K562 (cell line): ENCODE data around the gene TMEM41B. TPM values are rescaled to one million over a fixed set of nuclear protein-coding genes. Genes with fewer than 3 reads are reported as not detected.

Experiments
- ATAC-seq: fragments of 200-7000 bp; cut with Tn5 transposase; 3 replicates; pipeline ENCODE4 v1.9.1; 2020; ENCODE audit warnings: moderate library complexity
- BruUV-seq: library from RNA; stranded (reverse); fragments of 400-500 nt; replicated peaks from 2 replicates; lab custom pipeline; 2021; lab: Mats Ljungman, UMichigan
- CTCF ChIA-PET: fragments of 300-600 bp; formaldehyde crosslinking; extraction: SDS; loops from one replicate; lab custom pipeline; 2021; ENCODE audit warnings: low intra/inter-chr PET ratio; lab: Yijun Ruan, JAX
- POLR2A ChIA-PET: fragments of 300-600, 350-650 bp; sonication (Branson Sonifier 250); formaldehyde crosslinking; extraction: SDS; loops from one replicate; lab custom pipeline; 2021; ENCODE audit warnings: antibody characterized with exemption, inconsistent platforms; lab: Yijun Ruan, JAX
- DNase-seq, 4 experiments: peaks; one replicate each; pipeline versions ENCODE4 v3.0.0 to v3.0.0-alpha.2; 2011 to 2018; ENCODE audit warnings: low spot score in 3 of 4, mixed read lengths in 3 of 4; ENCODE audit errors: extremely low read depth in 1 of 4
- FAIRE-seq: peaks from 2 replicates; lab custom pipeline; 2011; peaks lifted over from hg19 to GRCh38; lab: Jason Lieb, UNC
- H2AFZ ChIP-seq: 2 replicates; pipeline ENCODE4 v1.6.0; 2011; ENCODE audit warnings: low read depth, low read length, control low read depth, inconsistent platforms
- H3K27ac ChIP-seq: fragments of 200-600 bp; 3 replicates; pipeline ENCODE4 v1.8.0; 2011; ENCODE audit warnings: low read depth, mild to moderate bottlenecking, control low read depth, inconsistent platforms, low read length, moderate library complexity, mixed read lengths; ENCODE audit errors: extremely low read depth
- H3K27me3 ChIP-seq, 2 experiments: fragments of 300-600 bp in 1 of 2; 2 replicates in 1 of 2; 3 replicates in 1 of 2; pipeline versions ENCODE4 v1.6.0 to v1.8.0; 2011; ENCODE audit warnings: inconsistent platforms in 2 of 2, low read length in 2 of 2, mild to moderate bottlenecking in 1 of 2, mixed read lengths in 1 of 2, moderate library complexity in 1 of 2; ENCODE audit not compliant: control insufficient read depth in 2 of 2, insufficient read depth in 2 of 2
- H3K36me3 ChIP-seq: fragments of 300-600 bp; 3 replicates; pipeline ENCODE4 v1.8.0; 2011; ENCODE audit warnings: mild to moderate bottlenecking, low read length, inconsistent platforms; ENCODE audit not compliant: control insufficient read depth, insufficient read depth
- H3K4me1 ChIP-seq, 2 experiments: fragments of 200-600 bp in 1 of 2; replicated peaks in 1 of 2; 2 replicates in 1 of 2; 3 replicates in 1 of 2; pipeline versions ENCODE4 v1.5.1 to v1.8.0; 2011; ENCODE audit warnings: inconsistent platforms in 2 of 2, low read length in 2 of 2, mild to moderate bottlenecking in 1 of 2, mixed read lengths in 1 of 2, moderate library complexity in 1 of 2; ENCODE audit not compliant: control insufficient read depth in 2 of 2, insufficient read depth in 2 of 2
- H3K4me2 ChIP-seq: 2 replicates; pipeline ENCODE4 v1.6.1; 2011; ENCODE audit warnings: low read length, control low read depth, inconsistent platforms, mixed read lengths; ENCODE audit not compliant: insufficient read depth
- H3K4me3 ChIP-seq: fragments of 200-600 bp; sonication (generic), shearing (Covaris generic); 2 replicates; pipeline ENCODE4 v1.5.1; 2016; ENCODE audit warnings: control low read depth, inconsistent platforms
- H3K79me2 ChIP-seq: fragments of 200-600 bp; 3 replicates; pipeline ENCODE4 v1.8.0; 2011; ENCODE audit warnings: low read length, inconsistent platforms; ENCODE audit not compliant: control insufficient read depth, insufficient read depth
- H3K9ac ChIP-seq, 2 experiments: 2 replicates each; pipeline versions ENCODE4 v1.6.0 to v1.6.1; 2011; ENCODE audit warnings: low read depth in 2 of 2, low read length in 2 of 2, control low read depth in 1 of 2, inconsistent platforms in 1 of 2, mild to moderate bottlenecking in 1 of 2, mixed read lengths in 1 of 2; ENCODE audit not compliant: insufficient read depth in 1 of 2
- H3K9me1 ChIP-seq: one replicate; pipeline ENCODE4 v1.6.0; 2011; ENCODE audit warnings: inconsistent platforms, mild to moderate bottlenecking, low read length, moderate library complexity; ENCODE audit not compliant: control insufficient read depth, insufficient read depth
- H3K9me3 ChIP-seq: replicated peaks from 2 replicates; pipeline ENCODE4 v1.5.1; 2011; ENCODE audit warnings: low read depth, low read length, inconsistent platforms; ENCODE audit not compliant: control insufficient read depth, insufficient read depth
- H4K20me1 ChIP-seq: replicated peaks from 2 replicates; pipeline ENCODE4 v1.6.1; 2011; ENCODE audit warnings: low read length, inconsistent platforms, mixed read lengths; ENCODE audit not compliant: control insufficient read depth, insufficient read depth
- BRCA1 ChIP-seq, 2 experiments: fragments of 450-650 bp in 1 of 2; sonication (generic) in 1 of 2; formaldehyde crosslinking in 1 of 2; IDR thresholded peaks; 2 replicates each; pipeline versions ENCODE4 v1.5.0 to v1.6.1; 2017 to 2020; ENCODE audit warnings: mild to moderate bottlenecking in 1 of 2, missing genetic modification reagents in 1 of 2
- BRD9 ChIP-seq: fragments of 450-650 bp; IDR thresholded peaks from 2 replicates; pipeline ENCODE4 v1.6.1; 2018; ENCODE audit warnings: low read depth; ENCODE audit not compliant: partially characterized antibody
- E2F5 ChIP-seq: sonication (generic); formaldehyde crosslinking; IDR thresholded peaks from 2 replicates; pipeline ENCODE4 v1.8.0; 2022; ENCODE audit warnings: mild to moderate bottlenecking, missing genetic modification reagents
- MEIS2 ChIP-seq: fragments of 450-650 bp; IDR thresholded peaks from 2 replicates; pipeline ENCODE4 v1.6.1; 2014; ENCODE audit warnings: mild to moderate bottlenecking; ENCODE audit not compliant: partially characterized antibody
- ZBTB34 ChIP-seq: fragments of 250-450 bp; sonication (Bioruptor Pico); IDR thresholded peaks from 2 replicates; pipeline ENCODE4 v1.8.0; 2021; ENCODE audit warnings: mild to moderate bottlenecking, moderate library complexity
- ZEB2 ChIP-seq: fragments of 450-650 bp; IDR thresholded peaks from 2 replicates; pipeline ENCODE4 v1.6.1; 2016
- ZKSCAN1 ChIP-seq: fragments of 150-350 bp; IDR thresholded peaks from 2 replicates; pipeline ENCODE4 v1.6.1; 2016; ENCODE audit warnings: low read depth, low read length
- ZNF263 ChIP-seq: sonication (generic); formaldehyde crosslinking; IDR thresholded peaks from 2 replicates; pipeline ENCODE4 v1.8.0; 2022; ENCODE audit warnings: mild to moderate bottlenecking, missing genetic modification reagents, borderline replicate concordance
- ZNF780A ChIP-seq: fragments of 250-450 bp; sonication (Bioruptor Pico); IDR thresholded peaks from 2 replicates; pipeline ENCODE4 v1.5.0; 2021; ENCODE audit warnings: mild to moderate bottlenecking
- WGBS: fragments of 100-300 bp; shearing (Covaris generic); methylation state at CpG from one replicate; pipeline ENCODE4 v1.1.6; 2016; ENCODE audit warnings: low coverage, mixed read lengths; ENCODE audit not compliant: insufficient coverage; ENCODE audit errors: missing lambda C conversion rate; 5-methylcytosine and 5-hydroxymethylcytosine counted together
- in situ Hi-C: fragments of 300-500 bp; cut with MboI; formaldehyde crosslinking; loops from 4 replicates; pipeline ENCODE4 v1.15.0; 2018; ENCODE audit warnings: inconsistent platforms, mixed read lengths
- intact Hi-C: fragments of 100-400 bp; cut with micrococcal nuclease; formaldehyde crosslinking; loops from 2 replicates; pipeline ENCODE4 v1.14.2; 2022
- polyA plus RNA-seq, 8 experiments: library from polyadenylated mRNA; depleted of rRNA in 4 of 8; stranded (reverse) in 5 of 8; unstranded in 3 of 8; fragments of >200 nt; fragmentation: Nextera tagmentation in 2 of 8; fragmentation: Illumina TruSeq in 1 of 8; extraction: Ambion mirVana in 2 of 8; extraction: Trizol in 1 of 8; gene quantifications; 2 replicates each; pipeline versions ENCODE4 v1.2.1 to v1.2.3, GENCODE V29; 2011 to 2014; ENCODE audit warnings: inconsistent platforms in 1 of 8, missing spikeins in 1 of 8
- total RNA-seq, 7 experiments: library from RNA; depleted of rRNA in 6 of 7; stranded (reverse); fragments of >200 nt in 6 of 7; fragmentation: Illumina TruSeq in 2 of 7; extraction: Trizol in 2 of 7; gene quantifications; 2 replicates each; pipeline versions ENCODE4 v1.2.1 to v1.2.3, GENCODE V29; 2011 to 2021; ENCODE audit warnings: low replicate concordance in 1 of 7

TMEM41B gene
- total and polyA plus RNA-seq, 9 of the 15 experiments (the other 6 are each of a cell fraction or from before 2014, with no cell fraction given) = 17.1 to 89.6 (median 48.7) TPM

- Histone ChIP-seq H3K36me3 (no peaks in the 10 kb centered on the region), H3K27me3 (no peaks in the 10 kb centered on the region), H3K79me2 (peaks cover 35% of the 10 kb centered on the region), H3K4me3 (no peak overlapping the region), H3K9me1 (no peaks in the 10 kb centered on the region), H4K20me1 (peaks cover 5% of the 10 kb centered on the region; the same call in 1 of the 2 replicates), H3K27ac (no peak overlapping the region), H3K9me3 (no peaks in the 10 kb centered on the region), H3K9ac (0 out of 4 replicates have a peak overlapping the region, but pooled peaks of 1 of the 2 experiments have one; percentile 67), H3K4me2 (no peak overlapping the region; the same call in 1 of the 2 replicates), H3K4me1 (peaks cover 5 to 24% of the 10 kb centered on the region in 2 experiments; a peak in 4 of 5 replicates), H2AFZ (0 out of 2 replicates have a peak overlapping the region, but pooled peaks have one; percentile 88)
- DNase-seq = no peak
- no TSS peak for BruUV-seq
- in situ Hi-C loops (no loop called here), intact Hi-C loops (loop anchor here (5.0 kb wide), 1 partner anchor 99 kb away; no protein-coding TSS in a partner anchor)
- FAIRE-seq = peak; percentile 32
- 69% methylated on average over 12 of the region's 13 CpGs for WGBS
- ATAC-seq = no peak
- POLR2A ChIA-PET = interaction anchor here (0.9 to 3.2 kb wide), 11 partner anchors 7 to 194 kb away, joined by 3 to 17 read pairs (median 6); partner anchors contain the start of gene ZNF143
- CTCF ChIA-PET = no interaction called here
- no peak for TF ChIP-seq ZBTB34 (CRISPR knock-in tag)
- no peak for TF ChIP-seq MEIS2
- TF ChIP-seq ZNF780A (CRISPR knock-in tag) = no peak
- no peak for TF ChIP-seq ZKSCAN1
- TF ChIP-seq ZNF263 (CRISPR knock-in tag) = no peak
- TF ChIP-seq ZEB2 = no peak
- no peak for TF ChIP-seq BRD9
- TF ChIP-seq BRCA1 (IDR thresholded peaks at IDR 0.05) = no peak
- no peak for TF ChIP-seq BRCA1 (CRISPR knock-in tag; IDR thresholded peaks at IDR 0.05)
- TF ChIP-seq E2F5 (CRISPR knock-in tag) = no peak
- TF ChIP-seq, all 486 proteins: peak for 0
These were observed 48.2 kb downstream of the TMEM41B start for GRCh38 chr11:9266132-9266736.
